Measurements from ENCODE around the gene SERPINA6.
"Not testable (repeated sequence)": the region's sequence is repeated elsewhere in the genome, so short reads cannot be mapped to it uniquely, and the experiment has no call there.

Gene SERPINA6

GRCh38 chr14:94354638-94355185, 31.6 kb upstream of the SERPINA6 start:
- no peak overlapping the region for H3K4me3 ChIP-seq (replicated peaks; ENCODE audit: low read depth, low read length)
- TF ChIP-seq CTCF (IDR thresholded peaks at IDR 0.05; ENCODE audit: low read length, missing control alignments) = no peak
- no peak for DNase-seq (ENCODE audit: low read depth)

DNA sequence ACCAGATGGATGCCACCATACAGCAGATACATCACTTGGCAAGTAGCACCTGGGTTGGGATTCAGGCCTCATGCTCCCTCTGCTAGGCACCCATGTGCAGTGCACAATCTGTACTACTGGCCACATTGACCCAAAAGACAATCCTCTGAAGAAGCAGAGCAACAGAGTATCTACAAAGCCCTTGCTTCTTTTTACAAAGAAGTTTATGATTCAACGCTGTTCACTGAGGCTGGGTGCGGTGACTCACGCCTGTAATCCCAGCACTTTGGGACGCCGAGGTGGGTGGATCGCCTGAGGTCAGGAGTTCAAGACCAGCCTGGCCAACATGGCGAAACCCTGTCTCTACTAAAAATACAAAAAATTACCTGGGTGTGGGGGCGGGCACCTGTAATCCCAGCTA, 31.1 kb upstream of the SERPINA6 start:
- not testable (repeated sequence) for DNase-seq (ENCODE audit: low read depth); H3K4me3 ChIP-seq (replicated peaks; ENCODE audit: low read depth, low read length)

DNA sequence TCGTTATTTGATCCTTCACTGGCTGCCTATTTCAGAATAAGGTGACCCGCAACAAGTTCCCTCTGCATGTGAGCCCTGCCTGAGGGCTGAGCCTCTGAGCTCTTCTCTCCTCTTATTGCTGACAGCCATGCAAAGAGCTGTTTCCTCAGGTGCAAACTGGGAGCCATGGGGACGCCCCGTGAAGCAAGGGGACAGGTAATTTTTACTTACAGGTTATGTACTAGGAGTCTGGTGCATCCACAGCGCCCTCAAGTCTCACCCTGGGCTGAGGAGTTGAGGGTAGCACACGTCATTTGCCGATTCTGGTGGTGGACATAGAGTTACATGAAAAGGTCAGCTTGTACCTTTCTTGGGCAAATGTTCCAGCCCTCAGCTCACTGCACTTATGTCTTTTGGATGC, 26.1 kb upstream of the SERPINA6 start:
- no peak for DNase-seq (ENCODE audit: low read depth)
- TF ChIP-seq CTCF (IDR thresholded peaks at IDR 0.05; ENCODE audit: low read length, missing control alignments) = no peak
- H3K4me3 ChIP-seq (replicated peaks; ENCODE audit: low read depth, low read length) = no peak overlapping the region

- no peak overlapping the region for H3K4me3 ChIP-seq (replicated peaks; ENCODE audit: low read depth, low read length)
- DNase-seq (ENCODE audit: low read depth) = no peak
- TF ChIP-seq CTCF (IDR thresholded peaks at IDR 0.05; ENCODE audit: low read length, missing control alignments) = no peak
These were observed 25.7 kb upstream of the SERPINA6 start for GRCh38 chr14:94348836-94349235.

- no peak for DNase-seq (ENCODE audit: low read depth)
- no peak for TF ChIP-seq CTCF (IDR thresholded peaks at IDR 0.05; ENCODE audit: low read length, missing control alignments)
- H3K4me3 ChIP-seq (replicated peaks; ENCODE audit: low read depth, low read length) = no peak overlapping the region
These were observed 23.7 kb upstream of the SERPINA6 start for GRCh38 chr14:94346841-94347240.

GRCh38 chr14:94346065-94346786, 23.1 kb upstream of the SERPINA6 start:
- H3K4me3 ChIP-seq (replicated peaks; ENCODE audit: low read depth, low read length) = not testable (repeated sequence)
- DNase-seq (ENCODE audit: low read depth) = peak; percentile 22

- peak; percentile 91 for DNase-seq (ENCODE audit: low read depth)
- TF ChIP-seq CTCF (IDR thresholded peaks at IDR 0.05; ENCODE audit: low read length, missing control alignments) = no peak
- H3K4me3 ChIP-seq (replicated peaks; ENCODE audit: low read depth, low read length) = no peak overlapping the region
These were observed 22.4 kb upstream of the SERPINA6 start for GRCh38 chr14:94345344-94346064.

- no peak for TF ChIP-seq CTCF (IDR thresholded peaks at IDR 0.05; ENCODE audit: low read length, missing control alignments)
- no peak for DNase-seq (ENCODE audit: low read depth)
- no peak overlapping the region for H3K4me3 ChIP-seq (replicated peaks; ENCODE audit: low read depth, low read length)
These were observed 21.3 kb upstream of the SERPINA6 start for GRCh38 chr14:94344389-94344788.
